Stimulated activated CD4-positive, alpha-beta T cell treated with anti-CD3 and anti-CD28 coated beads, Interleukin-1b, Interleukin-23, amount 100 ng/mL, for 48 hours (primary cell): ENCODE measurements around the gene RASL11A.
"Not testable (repeated sequence)": the region's sequence is repeated elsewhere in the genome, so short reads cannot be mapped to it uniquely, and the experiment has no call there.

Experiments used
- DNase-seq: peaks from one replicate; pipeline ENCODE4 v3.0.0-alpha.2; 2020

Gene RASL11A, protein sequence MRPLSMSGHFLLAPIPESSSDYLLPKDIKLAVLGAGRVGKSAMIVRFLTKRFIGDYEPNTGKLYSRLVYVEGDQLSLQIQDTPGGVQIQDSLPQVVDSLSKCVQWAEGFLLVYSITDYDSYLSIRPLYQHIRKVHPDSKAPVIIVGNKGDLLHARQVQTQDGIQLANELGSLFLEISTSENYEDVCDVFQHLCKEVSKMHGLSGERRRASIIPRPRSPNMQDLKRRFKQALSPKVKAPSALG

DNA sequence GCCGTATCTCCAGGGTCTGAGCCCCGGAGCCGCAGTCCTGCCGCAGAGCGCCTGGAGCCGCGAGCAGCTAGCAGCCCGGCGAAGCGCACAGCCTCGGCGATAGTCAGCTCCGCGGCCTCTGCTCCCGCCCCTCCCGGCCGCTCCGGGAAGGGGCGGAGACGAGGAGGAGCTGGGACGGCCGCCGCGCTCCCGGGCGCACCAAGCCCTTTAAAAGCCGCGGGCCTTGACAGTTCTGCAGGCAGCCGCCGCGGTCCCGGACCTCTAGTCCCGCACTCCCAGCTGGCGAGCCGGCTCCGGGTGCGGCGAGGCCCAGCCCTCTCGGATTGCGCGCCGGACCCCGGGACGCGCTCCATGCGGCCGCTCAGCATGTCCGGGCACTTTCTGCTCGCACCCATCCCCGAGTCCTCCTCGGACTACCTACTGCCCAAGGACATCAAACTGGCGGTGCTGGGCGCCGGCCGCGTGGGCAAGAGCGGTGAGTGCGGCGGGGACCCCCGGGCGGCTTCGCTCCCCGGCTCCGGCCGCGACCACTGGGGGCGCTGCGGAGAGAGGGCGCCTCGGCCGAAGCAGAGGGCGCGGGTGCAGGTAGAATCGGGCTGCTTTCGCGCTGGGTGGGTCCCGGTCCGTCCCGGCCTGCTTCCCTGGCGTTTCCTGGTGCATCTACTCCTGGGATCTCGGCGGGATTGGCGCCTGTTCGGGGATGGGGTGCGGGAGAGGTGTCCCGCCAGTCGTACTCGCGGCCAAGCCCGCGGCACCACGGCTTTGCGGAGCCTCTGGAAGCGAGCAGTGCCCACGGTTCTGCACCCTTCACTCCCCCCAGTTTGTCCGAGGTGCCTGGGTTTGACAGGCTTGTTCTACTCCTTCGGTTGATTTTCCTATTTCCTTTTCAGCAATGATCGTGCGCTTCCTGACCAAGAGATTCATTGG is at the start of gene RASL11A:
RASL11A (plus strand) TSS at position 237 of the 927 bp plus-strand sequence; CDS start at position 352, 115 bp downstream.
- peak; percentile 57 for DNase-seq

DNA sequence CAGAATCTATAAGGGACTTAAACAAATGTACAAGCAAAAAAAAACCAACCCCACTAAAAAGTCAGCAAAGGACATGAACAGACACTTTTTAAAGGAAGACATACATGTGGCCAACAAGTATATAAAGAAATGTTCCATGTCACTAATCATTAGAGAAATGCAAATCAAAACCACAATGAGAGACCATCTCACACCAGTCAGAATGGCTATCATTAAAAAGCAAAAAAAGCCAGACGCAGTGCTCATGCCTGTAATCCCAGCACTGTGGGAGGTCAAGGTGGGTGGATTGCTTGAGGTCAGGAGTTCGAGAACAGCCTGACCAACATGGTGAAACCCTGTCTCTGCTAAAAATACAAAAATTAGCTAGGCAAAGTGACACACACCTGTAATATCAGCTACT is 48.5 kb upstream of the RASL11A start:
- DNase-seq, result not testable (repeated sequence)

DNA sequence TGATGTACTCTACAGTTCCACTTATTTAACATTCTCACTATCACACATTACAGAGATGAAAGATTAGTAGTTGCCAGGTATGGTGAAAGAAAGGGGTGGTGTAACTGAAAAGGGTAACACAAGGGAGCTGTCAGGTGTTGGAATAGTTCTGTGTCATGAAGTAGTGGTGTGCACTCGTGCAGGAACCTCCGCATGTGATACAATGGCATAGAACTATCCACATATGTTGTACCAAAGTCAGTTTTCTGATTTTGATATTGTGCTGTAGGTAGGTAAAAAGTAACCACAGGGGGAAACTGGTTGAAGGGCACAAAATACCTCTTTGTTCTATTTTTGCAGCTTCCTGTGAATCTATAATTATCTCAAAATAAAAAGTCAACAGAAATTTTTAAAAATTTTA is 43.6 kb upstream of the RASL11A start:
- no peak for DNase-seq

DNA sequence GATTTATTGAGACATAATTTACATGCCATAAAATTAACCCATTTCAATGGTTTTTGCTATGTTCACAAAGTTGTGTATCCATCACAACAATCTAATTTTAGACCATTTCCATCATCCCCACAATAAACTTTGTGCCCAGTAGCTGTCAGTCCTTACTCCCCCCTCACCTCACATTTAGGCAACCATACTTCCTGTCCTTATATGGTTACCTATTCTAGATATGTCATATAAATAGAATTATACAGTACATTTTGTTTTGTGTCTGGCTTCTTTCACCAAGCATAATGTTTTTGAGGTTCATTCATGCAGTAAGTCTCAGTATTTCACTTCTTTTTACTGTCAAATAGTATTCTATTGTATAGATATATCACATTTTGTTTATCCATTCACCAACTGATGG is 42.5 kb upstream of the RASL11A start:
- no peak for DNase-seq

DNA sequence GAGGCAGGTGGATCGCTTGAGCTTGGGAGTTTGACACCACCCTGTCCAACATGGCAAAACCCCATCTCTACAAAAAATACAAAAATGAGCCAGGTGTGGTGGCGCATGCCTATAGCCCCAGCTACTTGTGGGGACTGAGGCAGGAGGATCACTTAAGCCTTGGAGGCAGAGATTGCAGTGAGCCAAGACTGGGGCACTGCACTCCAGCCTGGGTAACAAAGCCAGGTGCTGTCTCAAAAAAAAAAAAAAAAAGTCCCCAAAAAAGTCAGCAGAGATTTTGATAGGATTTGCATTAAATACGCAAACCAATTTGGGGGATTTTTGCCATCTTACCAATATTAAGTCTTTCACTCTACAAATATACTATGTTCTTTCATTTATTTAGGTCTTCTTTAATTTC is 41.0 kb upstream of the RASL11A start:
- DNase-seq, result no peak

DNA sequence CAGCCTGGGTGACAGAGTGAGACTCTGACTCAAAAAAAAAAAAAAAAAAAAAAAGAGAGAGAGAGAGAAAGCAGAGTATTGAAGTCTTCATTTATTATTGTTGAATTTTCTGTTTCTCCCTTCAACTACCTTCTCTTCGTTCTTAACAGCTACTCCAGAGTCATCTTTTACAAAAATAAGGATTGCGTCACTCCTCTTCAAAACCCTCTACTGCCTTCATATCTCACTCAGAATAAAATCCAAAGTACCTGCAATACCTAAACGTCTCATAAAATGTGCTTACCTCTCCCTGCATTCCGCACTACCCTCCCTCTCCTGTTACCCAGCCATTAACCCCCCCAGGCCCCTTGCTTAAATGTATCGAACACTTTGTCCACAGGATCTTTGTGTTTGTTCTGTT is 36.7 kb upstream of the RASL11A start:
- DNase-seq, result no peak

DNA sequence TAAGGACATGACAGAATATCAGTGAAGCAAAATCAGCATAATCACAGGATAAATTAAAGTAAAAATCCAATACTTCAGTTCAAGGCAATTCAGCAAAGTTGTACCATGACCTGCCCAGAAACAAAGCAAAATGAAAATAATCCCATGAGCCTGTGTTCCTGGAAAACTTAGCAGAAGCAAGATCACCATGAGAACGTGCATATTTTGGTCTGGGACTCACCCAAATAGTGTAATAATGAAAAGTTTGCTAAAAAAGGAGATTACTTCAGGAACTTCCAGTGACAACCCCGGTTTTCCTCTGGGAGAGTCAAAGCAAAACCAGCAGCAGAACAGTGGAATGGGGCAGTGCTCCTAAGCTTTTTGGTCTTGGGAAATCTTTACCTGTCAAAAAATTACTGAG is 34.2 kb upstream of the RASL11A start:
- DNase-seq, result no peak

DNA sequence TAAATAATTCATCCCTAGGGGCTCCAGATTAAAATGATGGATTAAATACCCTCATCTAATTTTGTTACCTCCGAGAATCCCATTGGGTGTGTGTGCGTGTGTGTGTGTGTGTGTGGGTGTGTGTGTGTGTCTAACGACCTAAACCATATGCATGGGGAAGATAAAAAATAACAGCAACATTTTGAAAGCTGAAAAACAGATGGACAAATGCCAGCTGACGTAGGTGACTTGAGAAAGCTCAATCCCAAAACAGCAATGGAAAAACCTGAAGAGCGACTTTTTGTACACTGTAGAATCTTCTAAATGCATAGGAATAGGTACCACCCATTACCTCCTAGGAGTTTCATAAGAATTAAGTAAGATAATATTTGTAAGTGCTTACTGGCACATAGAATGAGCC is 27.9 kb upstream of the RASL11A start:
- DNase-seq, result no peak

DNA sequence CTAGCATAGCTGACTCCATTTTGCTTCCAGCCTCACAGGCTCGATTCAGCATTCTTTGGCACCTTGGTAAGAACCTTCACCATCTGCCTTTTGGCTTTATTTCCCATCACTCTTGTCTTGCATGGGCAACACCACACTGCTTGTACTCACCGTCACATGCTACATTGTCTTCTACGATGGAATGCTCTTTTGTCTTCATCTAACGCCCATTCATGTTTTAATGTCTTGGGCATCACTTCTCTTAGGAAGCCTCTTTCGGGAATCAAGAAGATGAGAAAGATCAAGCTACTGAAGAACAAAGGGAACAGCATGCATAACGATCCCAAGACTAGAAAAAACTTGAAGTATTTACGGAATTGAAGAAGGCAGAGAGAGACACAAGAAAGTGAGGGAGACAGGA is 25.0 kb upstream of the RASL11A start:
- no peak for DNase-seq

DNA sequence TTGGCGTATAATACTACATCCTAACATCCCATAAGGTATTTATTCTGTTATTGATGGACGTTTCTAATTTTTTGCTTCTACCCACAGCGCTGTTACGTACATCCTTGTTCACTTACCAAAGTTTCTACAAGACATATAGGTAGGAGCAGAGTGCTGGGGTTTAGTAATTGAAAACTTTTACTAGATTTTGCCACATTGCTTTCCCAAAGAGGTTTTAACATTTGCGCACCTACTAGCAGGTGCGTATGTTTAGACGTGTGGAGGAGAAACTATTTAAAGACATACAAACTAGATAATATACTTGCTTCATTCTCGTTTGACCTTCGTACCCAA is 19.8 kb upstream of the RASL11A start:
- no peak for DNase-seq

DNA sequence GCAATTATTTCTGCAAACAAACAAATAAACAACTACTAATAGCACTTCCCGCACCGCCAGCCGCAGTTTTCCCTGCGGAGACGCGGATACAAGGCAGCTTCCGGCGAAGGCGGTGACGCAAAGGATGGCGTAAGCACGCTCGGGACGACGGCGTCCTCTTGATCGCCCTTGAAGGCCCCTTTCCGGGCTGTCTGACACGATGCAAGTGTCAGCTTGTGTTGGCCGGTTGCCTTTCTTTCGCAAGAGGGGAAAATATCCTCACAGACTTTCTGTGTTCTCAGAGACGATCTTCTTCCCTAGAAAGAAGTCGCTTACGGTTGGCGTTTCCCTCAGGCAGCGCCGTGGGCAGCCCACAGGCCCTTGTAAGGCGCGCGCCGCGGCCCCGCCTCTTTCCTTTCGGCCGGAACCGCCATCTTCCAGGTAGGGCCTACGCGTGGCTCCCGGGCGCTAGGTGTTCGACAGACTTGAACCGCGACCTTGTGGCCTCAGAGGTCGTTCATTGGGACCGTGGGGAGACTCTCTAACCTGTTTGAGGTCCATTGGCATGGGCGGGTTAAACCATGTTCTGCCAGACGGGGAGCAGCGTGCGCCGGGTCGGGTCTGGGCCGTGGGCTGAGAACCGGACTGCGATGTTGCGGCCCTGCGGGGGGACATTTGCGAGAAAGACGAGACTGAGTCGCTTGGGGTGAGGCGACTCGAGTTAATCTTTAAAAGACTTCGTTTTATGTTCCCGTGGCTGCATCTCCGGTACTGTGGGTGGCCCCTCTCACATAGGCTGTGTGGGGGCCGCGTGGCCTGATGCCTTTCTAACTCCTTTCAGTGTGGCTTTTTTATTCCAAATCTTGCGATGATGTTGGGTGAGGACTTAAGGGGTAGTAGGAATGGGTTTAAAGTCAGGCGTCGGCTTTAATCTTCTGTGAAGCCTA is 19.2 kb upstream of the RASL11A start, which contains the start of gene RPL21:
RPL21 (plus strand) TSS at position 393 of the 926 bp plus-strand sequence. CDS start 2,219 bp downstream, outside the sequence.
- peak; percentile 91 for DNase-seq

DNA sequence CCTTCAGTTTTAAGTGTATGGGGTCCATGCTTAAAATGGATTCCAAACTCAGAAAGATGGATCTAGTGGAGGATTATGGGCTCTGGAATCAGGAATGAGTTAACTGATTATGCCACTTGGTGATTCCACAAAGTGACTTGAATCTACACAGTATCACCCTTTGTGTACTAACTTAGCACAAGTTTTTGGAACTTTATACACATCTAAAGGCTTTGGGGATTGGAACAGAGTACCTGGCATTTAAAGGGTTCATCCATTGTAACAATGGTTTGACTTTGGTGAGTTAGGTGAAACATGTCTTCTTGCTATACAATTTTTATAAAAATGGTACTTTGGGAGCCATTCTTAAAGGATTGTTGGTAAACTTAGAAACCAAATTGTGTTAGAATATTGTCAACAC is 18.2 kb upstream of the RASL11A start:
- DNase-seq, result no peak

DNA sequence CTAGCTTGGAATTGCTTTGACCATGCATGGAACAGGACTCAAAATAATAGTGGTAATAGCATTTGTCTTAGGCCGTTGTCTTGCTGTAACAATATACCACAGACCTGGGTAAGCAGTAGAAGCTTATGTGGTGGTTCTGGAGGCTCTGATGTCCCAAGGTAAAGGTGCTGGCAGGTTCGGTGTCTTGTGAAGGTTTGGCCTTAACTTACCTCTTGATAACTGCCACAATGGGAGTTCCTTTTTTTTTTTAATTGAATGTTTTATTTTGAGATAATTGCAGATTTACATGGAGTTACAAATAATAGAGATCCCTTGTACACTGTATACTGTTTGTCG is 13.4 kb upstream of the RASL11A start:
- DNase-seq, result no peak

DNA sequence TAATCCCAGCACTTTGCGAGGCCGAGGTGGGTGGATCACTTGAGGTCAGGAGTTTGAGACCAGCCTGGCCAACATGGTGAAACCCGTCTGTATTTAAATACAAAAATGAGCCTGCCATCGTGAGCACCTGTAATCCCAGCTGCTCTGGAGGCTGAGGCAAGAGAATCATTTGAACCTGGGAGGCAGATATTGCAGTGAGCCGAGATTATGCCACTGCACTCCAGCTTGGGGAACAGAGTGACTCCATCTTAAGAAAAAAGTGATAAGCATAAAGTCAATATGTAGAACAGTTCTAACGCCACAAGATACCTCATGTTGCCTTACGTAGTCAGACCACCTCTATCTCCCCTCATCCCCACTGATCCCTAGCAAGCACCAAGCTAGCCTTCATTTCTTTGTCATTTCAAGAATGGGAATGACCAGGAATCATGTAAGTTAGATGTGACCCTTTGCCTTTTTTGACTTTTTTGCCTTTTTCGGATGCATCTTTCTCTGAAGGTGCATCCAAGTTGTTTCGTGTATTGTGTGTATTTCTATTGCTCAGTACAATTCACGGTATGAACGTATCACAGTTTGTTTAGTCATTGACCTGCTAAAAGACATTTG is 12.9 kb upstream of the RASL11A start:
- no peak for DNase-seq

DNA sequence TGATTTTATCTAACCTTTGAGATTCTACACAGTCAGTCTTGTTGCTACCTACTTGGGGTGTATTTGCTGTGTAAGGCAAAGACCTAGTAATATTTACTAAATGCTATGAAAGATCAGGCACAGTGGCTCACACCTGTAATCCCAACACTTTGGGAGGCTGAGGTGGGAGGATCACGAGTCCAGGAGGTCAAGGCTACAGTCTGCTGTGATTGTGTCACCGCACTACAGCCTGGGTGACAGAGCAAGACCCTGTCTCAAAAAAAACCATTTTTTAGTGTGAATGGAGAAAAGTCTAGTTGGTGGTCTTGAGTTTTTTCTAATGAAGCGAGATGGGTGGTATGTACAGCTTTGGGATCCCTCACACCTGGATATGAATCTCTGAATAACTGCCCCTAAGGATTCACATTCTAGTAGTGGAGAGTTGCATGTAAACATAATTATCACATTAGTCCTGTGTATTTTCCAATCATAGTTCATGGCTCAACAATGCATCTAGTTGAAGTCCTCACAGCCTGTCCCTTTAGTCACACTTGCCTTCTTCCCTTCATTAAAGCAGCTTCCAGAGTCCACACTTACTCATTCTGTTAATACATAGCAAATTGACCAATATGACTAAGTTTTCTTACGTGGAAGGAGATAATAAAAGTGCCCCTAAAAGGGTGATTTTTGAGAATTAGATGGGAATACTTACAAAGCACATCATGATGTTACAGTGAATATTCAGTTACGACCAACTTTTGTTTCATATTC is 11.8 kb upstream of the RASL11A start:
- DNase-seq, result no peak

DNA sequence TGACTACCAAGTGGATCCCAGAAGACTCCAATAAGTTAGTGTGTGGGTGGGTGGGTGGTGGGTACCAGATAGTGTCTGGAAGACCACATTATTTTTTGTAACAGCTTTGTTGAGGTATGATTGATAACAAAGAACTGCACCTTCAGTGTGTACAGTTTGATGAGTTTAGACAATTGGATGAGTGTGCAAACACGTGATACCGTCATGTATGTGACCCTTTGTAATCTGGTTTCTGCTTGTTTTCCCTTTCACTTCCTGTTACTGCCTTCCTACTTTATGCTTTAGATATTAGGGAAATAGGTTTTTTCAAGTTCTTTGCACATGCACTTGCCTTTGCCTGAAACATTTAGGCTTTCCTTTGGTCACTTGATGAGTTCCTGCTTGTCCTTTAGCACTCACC is 10.8 kb upstream of the RASL11A start:
- no peak for DNase-seq

DNA sequence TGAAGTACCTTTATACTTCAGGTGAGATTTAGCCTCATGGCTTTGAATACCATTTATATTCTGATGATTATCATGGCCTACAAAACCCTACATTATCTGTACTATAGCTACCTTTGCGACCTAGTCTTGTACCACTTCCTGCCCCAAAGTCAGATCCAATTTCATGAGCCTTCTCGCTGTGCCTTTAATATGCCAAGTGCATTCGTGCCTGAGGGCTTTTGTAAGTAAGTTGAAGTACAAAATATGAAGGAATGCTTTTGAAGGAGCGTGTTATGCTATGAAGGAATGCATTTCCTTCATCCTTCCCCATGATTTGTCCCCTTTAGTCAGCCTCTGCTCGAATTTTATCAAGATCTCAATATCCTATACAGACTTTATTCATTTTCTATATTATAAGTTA is 9.2 kb upstream of the RASL11A start:
- no peak for DNase-seq

DNA sequence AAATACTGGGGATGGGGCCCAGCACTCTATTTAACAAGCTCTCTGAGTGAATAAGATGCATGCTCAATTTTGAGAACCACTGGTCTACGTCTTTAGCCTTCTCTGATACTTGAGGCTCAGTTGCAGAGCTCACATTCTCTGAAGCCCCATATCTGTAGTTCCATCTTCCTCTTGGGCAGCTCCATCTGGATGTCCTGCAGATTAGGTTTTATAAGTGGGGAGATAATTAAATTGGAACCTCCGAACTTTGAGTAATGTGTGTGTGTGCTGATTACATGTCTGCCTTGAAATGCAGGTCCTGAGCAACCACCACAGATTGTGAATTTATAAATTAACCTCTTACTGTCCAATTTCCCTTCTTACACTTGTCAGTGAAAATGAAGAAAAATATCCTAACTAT is 7.2 kb upstream of the RASL11A start:
- DNase-seq, result no peak

DNA sequence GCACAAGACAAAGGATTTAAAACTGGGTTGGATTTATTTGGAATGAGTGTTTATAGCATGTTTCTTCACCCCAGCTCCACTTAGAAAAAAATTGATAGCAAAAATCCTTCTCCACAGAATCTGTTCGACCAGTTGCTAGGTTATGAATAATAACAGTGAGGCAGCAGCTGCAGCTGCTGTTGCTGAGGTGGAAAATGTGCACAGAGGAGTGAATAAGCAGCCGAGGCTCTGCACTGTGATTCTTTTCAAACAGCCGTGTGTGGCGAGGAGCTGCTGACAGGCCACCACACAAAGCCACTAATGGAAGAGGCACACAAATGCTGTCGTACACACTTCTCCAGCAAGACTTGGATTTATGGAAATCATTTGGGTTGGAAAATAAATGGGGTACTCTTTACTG is 6.4 kb upstream of the RASL11A start:
- DNase-seq, result no peak

DNA sequence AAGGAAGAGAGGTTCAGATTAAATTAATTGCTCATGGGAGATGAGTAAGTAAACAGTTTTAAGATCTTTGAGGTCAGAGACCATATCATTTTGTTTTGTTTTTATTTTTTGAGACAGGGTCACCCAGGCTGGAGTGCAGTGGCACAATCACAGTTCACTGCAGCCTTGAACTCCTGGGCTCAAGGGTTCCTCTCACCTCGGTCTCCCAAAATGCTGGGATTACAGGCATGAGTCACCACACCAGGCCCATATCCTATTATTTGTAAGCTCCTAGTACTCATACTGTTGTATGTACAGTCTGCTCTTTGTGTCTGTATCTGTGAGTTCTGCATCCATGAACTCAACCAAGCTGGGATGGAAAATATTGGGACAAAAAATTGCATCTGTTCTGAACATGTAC is 6.0 kb upstream of the RASL11A start:
- DNase-seq, result no peak

DNA sequence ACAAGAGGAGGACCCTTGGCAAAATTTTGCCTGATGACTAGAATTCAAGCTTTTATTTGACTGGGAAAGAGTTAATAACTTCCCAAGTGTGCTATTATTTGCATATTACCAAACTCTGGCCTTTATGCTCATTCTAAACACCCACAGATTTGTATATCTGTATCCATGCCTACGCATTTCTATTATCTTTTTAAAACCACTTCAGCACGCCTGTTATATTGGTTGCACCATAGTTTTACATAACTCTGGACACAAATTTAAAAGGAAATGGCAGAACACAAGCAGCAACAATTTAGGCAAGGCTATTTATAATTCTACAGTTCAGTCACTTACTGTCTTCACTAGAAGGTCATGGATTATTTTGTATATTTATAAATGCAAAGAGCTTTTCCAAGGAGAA is 3.7 kb upstream of the RASL11A start:
- DNase-seq, result no peak

DNA sequence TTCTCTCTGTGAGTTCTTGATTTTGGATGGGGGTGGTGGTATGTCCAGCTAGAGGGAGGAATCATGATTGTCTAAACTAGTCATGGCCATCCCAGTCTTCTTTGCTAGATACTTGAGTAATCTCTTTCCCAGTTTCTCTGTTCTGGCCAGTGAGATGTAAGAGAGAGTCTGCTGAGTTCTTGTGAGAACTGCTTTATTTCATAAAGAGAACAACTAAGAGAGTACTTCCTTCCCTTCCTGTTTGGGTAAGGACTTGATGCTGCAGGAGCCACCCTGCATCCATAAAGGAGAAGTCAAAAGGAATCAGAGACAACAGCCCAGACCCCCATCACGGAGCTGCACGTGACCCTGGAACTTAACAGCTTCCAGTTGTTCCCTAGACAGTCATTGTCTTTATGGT is 3.0 kb upstream of the RASL11A start:
- DNase-seq, result no peak
